NCI-H2171 (cell line): Measurements from ENCODE around the gene CCS.
"Not testable (repeated sequence)": the region's sequence is repeated elsewhere in the genome, so short reads cannot be mapped to it uniquely, and the experiment has no call there.

Experiments
- DNase-seq: peaks from one replicate; lab custom pipeline; 2025; lab: John Stamatoyannopoulos, UW

Gene CCS

DNA sequence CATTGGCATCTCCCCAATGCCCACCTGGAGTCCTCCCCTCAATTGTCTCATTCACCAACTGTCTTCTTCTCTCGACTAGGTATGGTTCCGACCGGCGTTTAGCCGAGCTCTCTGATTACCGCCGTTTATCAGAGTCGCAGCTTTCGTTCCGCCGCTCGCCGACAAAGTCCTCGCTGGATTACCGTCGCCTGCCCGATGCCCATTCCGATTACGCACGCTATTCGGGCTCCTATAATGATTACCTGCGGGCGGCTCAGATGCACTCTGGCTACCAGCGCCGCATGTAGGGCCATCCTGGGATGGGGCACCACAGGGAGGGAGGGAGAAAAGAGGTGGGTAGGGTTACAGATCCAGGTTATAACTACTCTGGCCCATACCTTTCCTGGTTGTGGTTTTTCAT, 33.4 kb downstream of the CCS start:
- DNase-seq = no peak

DNA sequence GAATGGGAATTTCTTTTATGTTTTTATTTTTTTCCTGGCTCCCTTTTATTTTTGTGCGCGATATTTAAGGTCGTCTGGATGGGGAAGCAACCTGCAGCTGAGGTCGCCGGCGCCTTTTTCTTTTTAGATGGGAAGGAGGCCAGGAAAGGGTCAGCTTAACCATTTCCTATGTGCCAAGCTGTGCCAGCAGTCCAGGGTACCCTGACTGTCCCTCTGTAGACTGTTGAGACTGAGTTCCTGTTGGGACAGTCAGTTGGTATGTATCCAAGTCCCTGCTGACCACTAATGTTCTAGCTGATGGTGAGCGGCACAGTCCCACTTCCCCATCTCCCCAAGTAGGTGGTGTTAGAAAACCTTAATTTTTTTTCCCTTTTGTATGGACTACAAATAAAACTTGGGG, 33.9 kb downstream of the CCS start:
- DNase-seq = no peak

DNA sequence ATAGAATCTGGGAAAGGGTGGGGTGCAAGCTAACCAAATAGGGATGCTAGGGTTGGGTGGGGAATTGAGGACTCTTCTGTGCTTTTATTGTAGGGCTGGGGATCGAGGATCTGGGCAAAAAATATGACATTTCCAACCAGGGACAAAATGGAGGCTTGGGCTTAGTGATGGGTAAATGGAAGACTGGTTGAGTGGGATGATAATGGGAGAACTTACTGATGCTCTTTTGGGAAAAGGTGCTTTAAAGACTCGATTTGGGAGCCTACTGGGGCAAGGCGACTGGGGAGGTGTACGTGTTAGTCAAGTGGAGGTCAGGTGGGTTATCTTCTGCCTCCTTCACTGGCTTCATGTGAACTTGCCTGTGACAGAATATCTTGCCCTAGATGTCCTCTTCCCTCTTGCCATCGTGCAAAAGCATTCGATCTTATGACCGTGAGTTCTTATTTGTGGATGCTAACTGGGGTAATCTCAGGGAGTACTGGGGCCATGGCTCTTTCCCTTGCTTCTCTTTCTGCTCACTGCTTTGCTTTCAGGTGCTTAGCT, 35.1 kb downstream of the CCS start:
- no peak for DNase-seq

DNA sequence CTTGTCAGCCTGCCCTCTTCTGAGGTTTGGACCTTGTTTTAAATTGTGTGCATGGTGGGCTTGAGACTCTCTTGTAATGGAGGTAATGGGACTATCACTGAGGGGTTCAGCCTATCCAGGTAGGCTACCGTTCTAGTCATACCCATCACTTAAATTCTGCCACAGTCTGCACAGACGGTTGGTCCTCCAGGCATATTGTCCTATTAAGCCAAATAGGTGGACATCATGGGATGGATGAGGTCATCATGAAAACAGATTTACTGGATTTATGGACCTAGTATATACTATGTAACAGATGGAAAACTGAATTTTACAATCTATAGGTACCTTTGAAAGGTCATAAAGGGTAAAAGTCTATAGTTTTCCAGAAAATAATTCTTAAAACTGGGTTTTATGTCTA, 36.4 kb downstream of the CCS start:
- DNase-seq = no peak

DNA sequence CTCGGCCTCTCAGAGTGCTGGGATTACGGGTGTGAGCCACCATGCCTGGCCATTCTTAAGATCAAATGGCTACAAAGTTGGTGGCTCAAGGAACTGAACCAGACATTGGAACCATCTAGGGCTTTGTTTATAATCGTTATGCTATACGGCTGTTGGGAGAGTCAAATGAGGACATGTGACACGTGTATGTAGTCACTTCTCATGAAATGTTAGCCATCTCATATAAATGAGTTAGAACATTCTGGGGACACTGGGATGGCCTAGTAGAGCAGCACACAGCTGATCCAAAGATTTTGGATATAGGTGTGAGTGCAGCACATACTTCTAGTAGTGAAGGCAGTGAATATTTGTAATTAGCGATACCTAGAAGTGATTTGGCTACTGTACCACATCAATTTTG, 38.9 kb downstream of the CCS start:
- no peak for DNase-seq

DNA sequence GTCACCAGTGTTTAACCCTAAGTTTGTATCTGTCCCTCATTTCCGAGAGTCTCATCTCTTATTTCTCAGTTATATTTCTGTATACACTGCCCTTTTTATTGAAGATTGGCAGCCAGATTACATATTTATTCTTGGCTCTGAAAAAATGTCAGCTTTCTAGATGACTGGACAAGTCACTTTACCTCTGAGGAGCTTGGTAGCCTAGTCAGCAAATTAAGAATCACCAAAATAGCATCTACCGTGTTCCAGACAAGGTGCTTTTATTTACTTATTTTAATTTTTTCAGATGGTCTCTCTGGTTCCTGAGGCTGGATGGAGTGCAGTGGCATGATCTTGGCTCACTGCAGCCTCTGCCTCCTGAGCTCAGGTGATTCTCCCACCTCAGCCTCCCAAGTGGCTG, 40.0 kb downstream of the CCS start:
- no peak for DNase-seq

DNA sequence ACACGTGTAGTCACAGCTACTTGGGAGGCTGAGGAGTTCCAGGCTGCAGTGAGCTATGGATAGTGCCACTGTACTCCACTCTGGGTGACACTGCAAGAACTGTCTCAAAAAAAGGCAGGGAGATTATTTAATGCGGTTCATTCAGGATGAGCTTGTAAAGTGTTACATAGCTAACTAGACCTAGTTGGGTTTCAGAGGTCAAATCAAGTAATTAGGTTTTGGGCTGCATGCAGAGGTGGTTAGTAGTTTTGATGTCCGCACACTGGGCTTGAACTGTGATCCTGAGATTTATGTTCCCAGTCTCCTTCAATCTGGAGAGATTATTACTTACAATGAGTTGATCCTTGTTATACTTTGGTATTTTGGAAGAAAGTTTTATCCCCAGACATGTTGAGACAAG, 43.4 kb downstream of the CCS start:
- no peak for DNase-seq

DNA sequence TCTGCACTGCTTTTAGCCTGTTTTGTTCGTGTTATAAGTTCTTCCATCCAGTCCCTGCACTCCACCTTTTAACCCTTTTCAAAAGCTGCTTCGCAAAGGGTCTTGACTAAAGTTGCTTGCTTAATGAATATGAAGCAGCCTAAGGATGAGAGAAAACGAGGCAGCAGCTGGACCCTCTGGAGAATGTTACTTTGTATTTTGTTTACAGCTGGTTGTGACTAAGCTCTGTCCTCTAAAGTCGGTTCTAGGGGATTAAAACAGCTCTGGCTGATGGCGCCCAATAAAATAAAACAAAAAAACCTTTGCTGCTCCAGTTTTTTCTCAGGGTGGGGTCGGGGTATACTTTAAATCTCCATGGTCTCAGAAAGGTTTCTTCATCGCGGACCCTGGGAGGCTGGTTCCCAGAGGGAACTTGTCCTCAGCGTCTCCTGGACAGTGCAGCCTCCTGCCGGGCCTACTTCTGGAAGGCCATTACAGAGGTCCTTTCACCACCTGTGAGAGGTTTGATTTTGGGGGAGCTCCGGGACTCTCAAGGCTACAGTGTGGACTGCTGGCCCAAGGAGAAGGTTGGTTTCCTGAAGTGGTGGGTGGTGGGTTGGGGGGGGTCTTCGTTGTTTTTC, 44.7 kb downstream of the CCS start:
- DNase-seq = no peak

DNA sequence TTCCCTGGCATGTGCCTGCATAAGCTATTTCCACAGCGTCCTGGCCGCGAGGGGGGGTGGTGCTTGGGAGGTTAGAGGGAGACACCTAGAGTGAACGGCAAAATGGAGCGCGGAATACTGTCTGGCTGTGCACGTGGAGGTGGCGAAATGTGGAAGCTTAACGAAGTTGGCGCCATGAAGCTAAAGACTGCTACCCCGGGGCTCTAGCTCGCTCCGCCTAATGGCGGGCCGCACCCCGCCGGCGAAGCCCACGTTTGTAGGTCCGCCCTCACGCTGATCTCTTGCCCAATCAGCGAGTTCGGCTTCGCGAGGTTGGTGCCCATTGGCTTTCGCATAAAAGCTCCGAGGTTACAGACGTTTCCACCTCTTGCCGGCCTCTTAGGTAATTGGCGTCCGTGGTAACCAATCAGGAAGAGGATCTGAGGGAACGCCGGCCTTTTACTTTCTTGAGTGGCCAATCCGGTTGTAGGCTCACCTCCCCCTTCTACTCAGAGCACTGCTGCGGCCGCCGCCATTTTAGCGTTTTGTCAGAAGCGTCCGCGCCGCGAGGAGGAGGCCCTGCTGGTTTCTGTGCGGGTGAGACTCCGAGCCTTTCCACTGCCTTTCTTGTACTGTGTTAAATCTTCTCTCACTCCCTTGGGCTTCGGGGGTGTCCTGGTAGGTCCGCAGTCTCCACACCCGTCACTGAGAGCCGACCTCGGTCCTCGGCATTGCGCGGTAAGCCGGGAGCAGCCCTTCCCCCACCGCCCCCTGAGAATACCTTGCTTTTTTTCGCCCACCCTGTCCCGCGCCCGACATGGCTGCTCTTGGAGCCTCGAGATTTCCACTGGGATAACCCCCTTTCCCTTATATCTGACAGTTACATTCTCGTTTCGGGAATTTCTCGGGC, 45.4 kb downstream of the CCS start, which contains the start of gene RBM4:
Gene RBM4, plus strand, starts transcription at position 527 of the 889 bp plus-strand sequence. CDS start 1,009 bp downstream, outside the sequence.
- DNase-seq = peak; percentile 99

DNA sequence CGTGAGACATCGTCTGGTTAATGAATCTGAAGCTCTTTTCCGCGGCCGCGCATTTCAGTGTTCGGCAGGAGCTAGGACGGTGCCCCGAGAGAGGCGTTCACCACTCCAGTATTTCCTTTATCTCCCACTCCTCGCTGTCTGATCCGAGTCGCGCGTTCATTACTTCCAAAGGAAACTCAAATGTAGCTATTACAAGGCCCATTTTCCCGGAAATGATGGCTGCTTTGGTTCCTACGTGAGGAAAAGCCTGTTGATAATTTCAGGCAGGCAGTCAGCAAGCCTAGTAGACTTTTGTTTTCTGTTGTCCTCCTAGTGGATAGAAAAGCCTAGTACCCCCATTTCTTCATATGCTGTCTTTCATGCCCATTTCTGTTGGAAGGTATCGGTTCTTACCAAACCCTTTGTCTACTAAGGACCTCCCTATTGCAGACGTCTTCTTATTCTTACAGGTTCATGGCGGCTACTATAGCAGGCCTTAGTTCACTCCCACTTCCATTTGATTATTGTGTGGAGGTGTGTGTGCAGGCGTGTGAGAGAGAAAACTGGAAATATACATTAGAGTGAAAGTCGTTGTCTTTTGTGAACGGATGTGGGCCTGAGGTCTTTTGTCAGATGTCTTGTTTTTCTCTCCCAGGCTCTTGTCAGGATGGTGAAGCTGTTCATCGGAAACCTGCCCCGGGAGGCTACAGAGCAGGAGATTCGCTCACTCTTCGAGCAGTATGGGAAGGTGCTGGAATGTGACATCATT, 46.3 kb downstream of the CCS start:
- DNase-seq = no peak

DNA sequence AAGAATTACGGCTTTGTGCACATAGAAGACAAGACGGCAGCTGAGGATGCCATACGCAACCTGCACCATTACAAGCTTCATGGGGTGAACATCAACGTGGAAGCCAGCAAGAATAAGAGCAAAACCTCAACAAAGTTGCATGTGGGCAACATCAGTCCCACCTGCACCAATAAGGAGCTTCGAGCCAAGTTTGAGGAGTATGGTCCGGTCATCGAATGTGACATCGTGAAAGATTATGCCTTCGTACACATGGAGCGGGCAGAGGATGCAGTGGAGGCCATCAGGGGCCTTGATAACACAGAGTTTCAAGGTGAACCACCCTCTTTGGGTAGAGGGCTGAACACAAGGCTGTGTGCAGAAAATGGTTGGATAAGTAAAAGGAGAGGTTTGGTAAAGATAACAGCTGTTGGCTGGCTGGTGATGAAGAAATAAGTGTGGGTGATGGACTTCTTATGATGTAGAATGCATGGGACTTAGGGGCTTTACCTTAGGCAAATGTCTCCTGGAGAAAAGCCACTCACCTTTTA, 46.9 kb downstream of the CCS start:
- not testable (repeated sequence) for DNase-seq

DNA sequence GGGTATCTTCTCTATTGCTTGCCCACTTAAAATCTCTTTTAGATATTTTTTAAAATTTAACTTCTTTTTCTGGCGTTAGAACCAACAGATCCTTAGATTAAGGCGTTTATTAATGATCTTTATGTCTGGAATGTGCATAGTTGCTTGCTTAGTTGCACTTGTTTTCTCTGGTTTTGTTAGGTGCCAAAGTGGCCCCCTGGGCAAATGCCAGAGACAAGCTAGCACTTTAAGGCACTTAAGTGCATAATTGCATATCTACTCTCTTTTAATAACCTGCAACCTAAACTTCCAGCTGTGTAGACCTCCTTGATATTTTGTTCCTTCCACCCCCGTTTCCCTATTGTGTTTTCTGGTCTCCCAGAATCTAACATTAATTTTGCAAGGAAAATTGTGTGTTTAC, 48.8 kb downstream of the CCS start:
- DNase-seq = no peak

DNA sequence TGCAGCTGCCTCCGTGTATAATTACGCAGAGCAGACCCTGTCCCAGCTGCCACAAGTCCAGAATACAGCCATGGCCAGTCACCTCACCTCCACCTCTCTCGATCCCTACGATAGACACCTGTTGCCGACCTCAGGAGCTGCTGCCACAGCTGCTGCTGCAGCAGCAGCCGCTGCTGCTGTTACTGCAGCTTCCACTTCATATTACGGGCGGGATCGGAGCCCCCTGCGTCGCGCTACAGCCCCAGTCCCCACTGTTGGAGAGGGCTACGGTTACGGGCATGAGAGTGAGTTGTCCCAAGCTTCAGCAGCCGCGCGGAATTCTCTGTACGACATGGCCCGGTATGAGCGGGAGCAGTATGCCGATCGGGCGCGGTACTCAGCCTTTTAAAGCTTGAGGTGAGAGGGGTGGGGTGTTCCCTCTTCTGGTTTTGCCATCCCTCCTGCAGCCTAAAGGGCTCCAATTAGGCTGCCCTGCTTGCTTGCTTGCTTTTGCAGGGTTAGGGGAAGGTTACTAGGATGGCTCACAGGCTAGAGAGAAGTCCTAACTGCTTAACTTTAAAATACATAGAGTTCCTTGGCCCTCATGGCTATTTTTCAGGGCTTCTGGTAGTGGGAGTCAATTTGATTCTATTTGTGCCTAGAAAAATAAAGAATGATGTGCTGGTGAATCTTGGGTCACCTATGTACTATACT, 50.9 kb downstream of the CCS start:
- no peak for DNase-seq

DNA sequence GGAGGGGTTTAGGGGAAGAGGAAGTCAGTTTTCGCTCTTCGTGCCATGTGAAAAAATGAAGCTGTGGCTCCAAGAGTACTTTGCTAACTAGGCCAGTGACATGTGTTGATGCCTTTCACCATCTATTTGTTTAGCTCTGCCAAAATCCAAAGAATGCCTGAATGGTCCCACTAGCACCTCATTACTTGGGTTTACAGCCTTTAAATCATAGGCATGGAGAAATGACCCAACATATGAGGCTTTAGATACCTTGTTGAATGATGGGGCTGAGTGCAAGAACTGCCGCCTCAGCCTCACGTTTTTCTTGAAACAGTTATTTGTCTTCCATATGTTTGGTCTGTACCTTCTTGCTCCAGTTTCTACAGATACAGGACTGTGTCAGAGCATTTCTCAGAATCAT, 53.8 kb downstream of the CCS start:
- DNase-seq = no peak

DNA sequence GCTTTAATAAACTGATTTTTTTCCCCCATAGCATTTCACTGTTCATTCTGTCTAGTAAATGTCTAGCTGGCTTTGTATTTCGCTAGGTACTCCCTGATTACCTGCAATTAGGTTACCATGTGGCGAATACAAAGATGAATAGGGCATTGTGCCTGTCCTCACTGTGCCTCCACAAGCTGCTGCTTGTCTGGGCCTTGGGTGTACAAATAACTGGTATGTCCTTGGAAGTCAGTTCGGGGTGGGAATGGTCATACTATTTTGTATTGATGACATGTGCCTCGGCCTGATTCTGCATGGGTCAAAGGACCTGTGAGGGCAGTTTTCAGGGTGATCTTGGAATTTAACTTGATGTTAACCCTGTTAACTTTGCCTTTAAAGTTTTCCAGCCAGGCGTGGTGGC, 56.9 kb downstream of the CCS start:
- DNase-seq = no peak

DNA sequence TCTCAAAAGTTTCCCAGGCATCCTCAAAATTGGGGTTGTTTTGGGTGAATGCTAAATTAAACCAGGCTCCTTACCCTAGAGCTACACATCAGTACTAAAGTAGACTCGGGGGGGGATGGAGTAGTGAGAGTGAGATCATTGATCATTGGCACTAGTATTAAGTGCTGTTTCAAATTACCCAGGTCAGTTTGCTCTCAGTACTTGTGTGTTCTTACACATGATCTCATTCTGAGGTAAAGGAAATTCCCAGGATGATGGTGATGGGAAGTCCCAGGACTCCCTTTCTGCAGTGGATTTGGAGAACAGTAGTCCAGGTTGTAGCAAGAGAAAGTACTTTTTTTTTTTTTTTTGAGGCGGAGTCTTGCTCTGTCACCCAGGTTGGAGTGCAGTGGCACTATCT, 58.0 kb downstream of the CCS start:
- DNase-seq = no peak

DNA sequence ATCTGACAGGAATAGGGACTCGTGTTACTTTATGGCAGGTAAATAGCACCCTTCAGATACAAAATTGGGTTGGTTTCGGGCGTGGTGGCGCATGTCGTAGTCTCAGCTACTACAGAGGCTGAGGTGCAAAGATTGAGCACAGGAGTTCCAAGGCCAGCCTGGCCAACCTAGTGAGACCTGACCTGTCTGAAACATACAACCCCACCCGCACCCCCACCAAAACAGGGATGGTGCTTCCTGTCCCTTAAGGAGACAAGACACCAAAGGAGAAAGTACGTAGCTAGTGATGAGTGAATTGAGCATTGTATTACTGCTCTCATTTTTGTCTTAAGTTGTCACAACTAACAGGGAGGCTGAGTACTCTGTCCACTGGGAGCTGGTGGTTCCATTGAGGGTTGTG, 59.7 kb downstream of the CCS start:
- DNase-seq = no peak

DNA sequence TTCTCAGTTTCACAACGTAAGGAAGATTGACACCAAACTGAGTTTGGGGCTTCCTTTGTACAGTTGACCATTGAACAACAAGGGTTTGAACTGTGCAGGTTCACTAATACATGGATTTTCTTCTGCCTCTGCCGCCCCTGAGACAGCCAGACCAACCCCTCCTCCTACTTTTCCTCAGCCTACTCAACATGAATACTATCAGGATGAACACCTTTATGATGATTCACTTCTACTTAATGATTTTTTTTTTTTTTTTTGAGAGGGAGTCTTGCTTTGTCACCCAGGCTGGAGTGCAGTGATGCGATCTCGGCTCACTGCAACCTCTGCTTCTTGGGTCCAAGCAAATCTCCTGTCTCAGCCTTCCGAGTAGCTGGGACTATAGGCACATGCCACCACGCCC, 60.1 kb downstream of the CCS start:
- no peak for DNase-seq
